ENCODE measurements around the gene ZBTB43.
"Not testable (repeated sequence)": the region's sequence is repeated elsewhere in the genome, so short reads cannot be mapped to it uniquely, and the experiment has no call there.

The ZBTB43 gene

DNA sequence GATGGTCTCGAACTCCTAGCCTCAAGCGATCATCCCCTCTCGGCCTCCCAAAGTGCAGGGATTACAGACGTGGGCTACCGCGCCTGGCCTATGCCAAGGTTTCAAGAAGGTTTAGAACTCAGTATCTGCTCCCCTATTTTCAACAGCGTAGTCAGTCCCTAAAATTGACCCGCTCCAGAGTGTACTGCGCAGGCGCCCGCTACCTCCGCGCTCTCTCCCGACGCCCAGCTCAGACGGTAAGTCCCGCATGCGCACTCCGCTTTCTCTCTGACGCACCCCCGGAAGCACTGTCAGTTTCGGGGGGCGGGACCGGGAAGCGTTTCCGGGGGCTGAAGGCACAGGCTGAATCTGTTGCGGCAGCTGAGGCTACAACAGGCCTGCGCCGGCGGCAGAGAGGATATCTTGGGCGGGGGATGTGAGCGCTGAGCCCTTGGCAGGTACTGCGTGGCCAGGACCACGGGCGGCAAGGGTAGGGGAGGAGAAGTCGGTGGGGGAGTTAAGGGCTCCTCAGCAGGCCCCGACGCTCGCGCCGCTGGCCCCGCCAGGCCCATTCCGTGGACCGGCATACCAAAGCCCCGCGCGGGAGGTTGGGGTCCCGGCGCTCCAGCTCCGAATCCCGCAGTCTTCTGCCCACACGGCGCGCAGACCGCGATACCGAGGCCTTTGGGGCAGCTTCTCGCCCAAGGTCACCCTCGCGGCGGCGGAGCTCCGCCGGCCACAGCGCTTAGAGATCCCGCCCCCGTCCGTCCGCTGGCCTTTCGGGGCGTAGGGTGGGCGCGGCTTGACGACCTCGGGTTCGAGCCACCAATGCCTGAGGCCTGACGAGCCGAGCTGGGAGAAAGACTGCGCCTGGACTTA lies at the start of gene ZBTB43:
Gene ZBTB43 (plus strand): TSS at position 345 of the 858 bp plus-strand sequence. CDS start 27,470 bp downstream, outside the sequence.
- DNase-seq = peak; percentile 64

DNA sequence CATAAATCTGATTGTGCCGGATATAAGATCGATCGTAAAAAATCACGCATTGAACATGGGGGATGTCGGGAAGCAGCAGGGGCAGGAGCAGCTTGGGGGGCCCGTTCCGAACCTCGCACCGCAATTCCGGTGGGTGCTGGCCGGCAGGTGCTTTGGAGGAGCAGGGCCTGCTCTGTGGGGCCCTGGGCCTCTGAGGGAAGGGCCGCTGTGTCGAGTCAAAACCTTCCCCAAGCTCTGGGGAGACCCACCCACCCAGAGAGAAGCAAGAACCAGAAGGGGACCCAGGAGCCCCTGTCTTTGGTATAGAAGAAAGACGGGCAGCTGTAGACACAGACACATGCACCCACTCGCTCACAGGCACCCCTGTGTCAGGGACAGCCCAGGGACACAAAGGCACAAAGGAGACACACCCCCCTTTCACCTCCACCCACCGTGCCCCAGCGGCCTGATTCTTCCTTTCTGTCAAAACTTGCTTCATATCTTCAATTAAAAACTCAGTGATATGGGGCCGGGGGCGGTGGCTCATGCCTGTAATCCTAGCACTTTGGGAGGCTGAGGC lies 49.4 kb upstream of the ZBTB43 start:
- no peak for DNase-seq

DNA sequence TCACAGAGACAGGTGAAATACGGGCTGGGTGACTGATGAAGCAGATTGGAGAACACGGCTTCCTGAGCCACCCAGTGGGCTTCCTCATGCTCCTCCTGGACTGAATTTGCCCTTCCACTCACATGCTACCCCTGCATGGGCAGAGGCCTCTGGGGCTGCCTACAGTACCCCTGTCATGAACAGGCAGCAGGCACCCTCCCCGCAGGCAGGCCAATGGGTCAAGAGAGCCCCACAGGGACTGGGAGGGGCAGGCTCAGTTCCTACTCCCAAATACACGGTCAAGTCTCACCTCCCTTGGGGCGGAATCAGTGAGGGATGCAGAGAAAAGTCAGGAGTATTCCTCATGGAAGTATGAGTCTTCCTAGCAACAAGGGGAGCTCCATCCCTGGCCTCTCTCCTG lies 48.6 kb upstream of the ZBTB43 start:
- DNase-seq = no peak

GRCh38 chr9:126756876-126757415 lies 47.9 kb upstream of the ZBTB43 start:
- peak; percentile 8 for DNase-seq

GRCh38 chr9:126758916-126759585 lies 45.8 kb upstream of the ZBTB43 start:
- no peak for DNase-seq

- DNase-seq = no peak
Observed at GRCh38 chr9:126761274-126761673, 43.6 kb upstream of the ZBTB43 start.

DNA sequence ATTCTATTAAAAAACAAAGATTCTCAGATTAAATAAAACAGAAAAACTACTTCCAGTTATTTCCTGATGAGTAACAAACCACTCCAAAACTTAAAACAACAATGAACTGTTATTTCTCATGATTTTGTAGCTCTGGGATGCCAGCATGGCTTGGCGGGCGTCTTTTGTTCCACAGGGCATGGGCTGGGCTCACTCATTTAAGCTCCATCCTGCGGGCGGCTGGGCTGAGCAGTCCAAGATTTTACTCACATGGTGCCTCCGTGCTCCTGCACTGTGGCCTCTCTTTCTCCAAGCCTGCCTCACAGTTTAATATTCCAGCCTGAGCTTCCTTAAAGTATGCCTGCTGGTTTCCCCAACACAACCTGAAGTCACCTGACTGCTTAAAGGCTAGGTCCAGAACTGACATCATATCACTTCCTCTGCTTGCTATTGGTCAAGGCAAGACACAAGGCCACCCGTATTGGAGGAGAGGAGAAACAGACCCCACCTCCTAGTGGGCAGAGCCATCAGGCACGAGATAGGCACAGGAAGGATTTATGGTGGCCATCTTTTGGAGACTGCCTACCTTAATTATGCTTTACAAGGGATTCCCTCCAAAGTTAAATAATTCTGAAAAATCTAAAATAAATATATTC lies 41.6 kb upstream of the ZBTB43 start:
- DNase-seq = peak; percentile 7

- DNase-seq = no peak
Observed at GRCh38 chr9:126773004-126773607, 31.7 kb upstream of the ZBTB43 start.

DNA sequence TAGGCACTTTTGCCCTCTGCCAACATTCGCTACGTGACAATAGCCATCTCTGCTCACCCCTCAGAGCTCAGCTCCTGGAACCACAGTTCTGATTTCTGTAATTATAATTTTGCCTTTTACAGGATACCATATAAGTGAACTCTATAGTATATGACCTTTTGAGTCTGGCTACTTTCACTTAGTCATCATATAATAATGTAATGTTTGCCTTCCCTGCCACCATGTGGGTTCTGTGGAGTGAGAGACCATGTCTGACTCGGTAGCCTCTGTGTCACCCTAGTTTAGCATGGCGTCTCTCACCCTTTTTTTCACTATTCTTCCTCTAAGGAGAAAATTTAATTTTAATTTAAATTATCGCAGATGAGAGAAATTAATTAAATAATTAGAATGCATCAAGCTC lies 28.9 kb upstream of the ZBTB43 start:
- no peak for DNase-seq

DNA sequence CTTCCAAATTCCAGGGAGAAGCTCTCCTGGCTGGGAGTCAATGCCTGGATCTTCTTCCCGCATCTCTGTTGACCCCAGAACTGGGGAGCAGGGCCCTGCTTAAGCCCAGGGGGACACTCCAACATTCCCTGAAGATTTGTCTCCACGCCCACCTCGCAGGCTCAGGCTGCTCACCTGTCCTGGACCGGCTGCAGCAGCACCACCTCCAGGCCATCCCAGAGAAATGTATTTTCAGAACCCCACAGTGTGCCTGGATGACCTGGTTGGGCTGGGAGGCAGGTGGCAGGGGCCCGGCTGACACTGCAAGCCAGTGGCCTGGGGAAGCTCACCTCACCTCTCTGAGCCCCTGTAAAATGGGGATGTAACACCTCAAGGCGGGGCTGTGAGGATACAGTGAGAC lies 27.1 kb upstream of the ZBTB43 start:
- no peak for DNase-seq

DNA sequence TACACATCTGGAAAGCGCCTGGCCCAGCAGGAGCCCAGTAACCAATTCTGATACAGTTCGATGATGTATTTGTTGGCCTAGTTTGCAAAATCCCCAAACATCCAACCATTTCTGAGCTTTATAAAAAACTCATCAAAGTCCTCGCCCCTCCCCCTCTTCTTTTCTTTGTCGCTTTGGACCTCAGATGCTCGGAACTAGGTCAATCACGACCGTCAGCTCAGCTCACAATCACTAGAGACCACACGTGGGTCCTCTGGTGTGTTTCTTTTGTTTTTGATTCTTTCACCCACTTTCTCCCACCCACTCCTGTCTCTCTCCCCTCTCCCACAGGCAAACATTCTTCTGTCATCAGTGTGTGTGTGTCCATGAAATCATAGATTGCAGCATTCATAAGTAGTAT lies 26.7 kb upstream of the ZBTB43 start:
- DNase-seq = no peak

- DNase-seq = not testable (repeated sequence)
Observed at GRCh38 chr9:126778696-126779095, 26.1 kb upstream of the ZBTB43 start.

- peak; percentile 24 for DNase-seq
Observed at GRCh38 chr9:126781186-126782052, 23.4 kb upstream of the ZBTB43 start.

DNA sequence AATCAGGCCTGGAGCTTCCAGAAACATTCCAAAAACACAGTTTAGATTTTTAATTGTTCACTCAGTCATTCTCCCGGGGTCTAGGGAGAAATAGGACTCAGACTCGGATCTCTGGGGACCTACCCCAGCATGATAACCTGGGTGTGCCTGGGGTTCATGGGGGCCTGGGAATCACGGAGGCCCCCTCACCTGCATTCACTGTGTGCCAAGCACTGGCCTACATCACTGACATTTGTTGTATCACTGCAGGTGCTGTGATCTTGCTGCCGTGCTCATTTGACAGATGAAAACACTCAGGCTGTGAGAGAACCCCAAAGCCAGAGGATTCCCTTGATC lies 22.8 kb upstream of the ZBTB43 start:
- DNase-seq = no peak

GRCh38 chr9:126783949-126784348 lies 20.9 kb upstream of the ZBTB43 start:
- no peak for DNase-seq

DNA sequence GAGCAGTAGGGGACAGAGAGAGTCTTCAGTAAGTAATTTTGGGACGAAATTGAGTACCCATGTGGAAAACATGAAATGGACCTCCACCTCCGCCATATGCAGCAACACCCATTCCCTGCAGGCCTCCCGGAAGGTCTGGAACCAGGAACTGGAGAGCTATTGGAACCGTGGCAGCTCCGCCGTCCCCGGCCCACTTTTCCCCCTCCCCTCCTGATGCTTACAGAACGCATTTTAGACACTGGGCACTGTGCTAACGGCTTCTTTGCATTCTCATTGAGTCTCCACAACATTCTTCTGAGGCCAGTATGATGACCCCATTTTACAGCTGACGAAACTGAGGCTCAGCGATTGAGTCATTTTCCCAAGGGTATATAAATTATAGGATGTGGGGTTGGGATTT lies 20.4 kb upstream of the ZBTB43 start:
- no peak for DNase-seq

GRCh38 chr9:126784841-126785240 lies 20.0 kb upstream of the ZBTB43 start:
- DNase-seq = not testable (repeated sequence)

DNA sequence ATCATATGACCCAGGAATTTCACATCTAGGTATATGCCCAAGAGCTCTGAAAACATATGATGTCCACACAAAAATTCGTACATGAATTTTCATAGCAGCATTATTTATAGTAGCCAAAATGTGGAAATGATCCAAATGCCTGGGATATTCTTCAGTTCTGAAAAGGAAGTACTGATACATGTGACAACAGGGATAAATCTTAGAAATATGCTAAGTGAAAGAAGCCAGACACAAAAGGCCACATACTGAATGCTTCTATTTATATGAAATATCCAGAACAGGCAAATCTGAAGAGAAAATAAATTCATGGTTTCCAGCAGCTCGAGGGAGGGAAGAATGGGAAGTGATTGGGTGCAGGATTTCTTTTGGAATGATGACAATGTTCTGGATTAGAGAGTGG lies 16.8 kb upstream of the ZBTB43 start:
- no peak for DNase-seq

- DNase-seq = no peak
Observed at GRCh38 chr9:126788634-126789349, 16.0 kb upstream of the ZBTB43 start.

- no peak for DNase-seq
Observed at GRCh38 chr9:126790561-126790960, 14.3 kb upstream of the ZBTB43 start.
